MM.1S (cell line): ENCODE results near the gene NRP2.

Source experiments
- EZH2 ChIP-seq: fragments of 300-600 bp; sonication (generic); optimal IDR thresholded peaks from 2 replicates; pipeline ENCODE3; 2017; ENCODE audit warnings: low read depth, mild to moderate bottlenecking, antibody characterized with exemption, low read length, mixed read lengths
- TF ChIP-seq, protein P1 (sequence below): fragments of 300-600 bp; sonication (generic); IDR thresholded peaks from 2 replicates; pipeline ENCODE4 v1.5.1; 2016; ENCODE audit warnings: antibody characterized with exemption, low read length, mixed read lengths

DNA sequence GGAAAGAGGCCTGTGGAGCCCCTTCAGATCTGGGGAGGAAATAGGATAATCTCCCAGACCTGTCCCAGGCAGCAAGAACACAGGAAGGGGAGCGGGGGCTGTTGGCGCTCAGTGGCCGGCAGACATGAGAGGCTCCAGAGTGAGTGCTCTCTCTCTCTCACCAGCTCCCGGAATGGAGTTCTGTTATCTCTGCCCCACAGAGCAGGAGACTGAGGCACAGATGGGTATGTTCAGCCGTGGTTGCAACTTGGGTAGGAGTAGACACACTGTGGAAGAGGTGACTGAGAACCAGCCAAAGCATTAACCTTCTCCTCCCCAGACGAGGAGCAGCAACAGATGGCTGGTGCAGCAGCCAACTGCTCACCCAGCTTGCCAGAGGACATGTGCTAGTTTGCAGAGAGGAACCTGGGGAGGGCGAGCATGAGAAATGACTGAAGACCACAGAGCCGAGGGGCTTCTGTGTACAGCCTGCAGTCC is 82.0 kb downstream of the NRP2 start:
- TF ChIP-seq, protein P1, sequence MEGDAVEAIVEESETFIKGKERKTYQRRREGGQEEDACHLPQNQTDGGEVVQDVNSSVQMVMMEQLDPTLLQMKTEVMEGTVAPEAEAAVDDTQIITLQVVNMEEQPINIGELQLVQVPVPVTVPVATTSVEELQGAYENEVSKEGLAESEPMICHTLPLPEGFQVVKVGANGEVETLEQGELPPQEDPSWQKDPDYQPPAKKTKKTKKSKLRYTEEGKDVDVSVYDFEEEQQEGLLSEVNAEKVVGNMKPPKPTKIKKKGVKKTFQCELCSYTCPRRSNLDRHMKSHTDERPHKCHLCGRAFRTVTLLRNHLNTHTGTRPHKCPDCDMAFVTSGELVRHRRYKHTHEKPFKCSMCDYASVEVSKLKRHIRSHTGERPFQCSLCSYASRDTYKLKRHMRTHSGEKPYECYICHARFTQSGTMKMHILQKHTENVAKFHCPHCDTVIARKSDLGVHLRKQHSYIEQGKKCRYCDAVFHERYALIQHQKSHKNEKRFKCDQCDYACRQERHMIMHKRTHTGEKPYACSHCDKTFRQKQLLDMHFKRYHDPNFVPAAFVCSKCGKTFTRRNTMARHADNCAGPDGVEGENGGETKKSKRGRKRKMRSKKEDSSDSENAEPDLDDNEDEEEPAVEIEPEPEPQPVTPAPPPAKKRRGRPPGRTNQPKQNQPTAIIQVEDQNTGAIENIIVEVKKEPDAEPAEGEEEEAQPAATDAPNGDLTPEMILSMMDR, result no peak
- no peak for TF ChIP-seq EZH2
